NCI-H526 treated with DMSO at 0.1 percent for 48 hours (cell line): ENCODE measurements around the gene EHHADH.

Experiments
- DNase-seq: peaks from one replicate; lab custom pipeline; 2025; lab: John Stamatoyannopoulos, UW

EHHADH gene

GRCh38 chr3:185195652-185196051, 58.2 kb downstream of the EHHADH start:
- DNase-seq = no peak

GRCh38 chr3:185188816-185189215, 65.0 kb downstream of the EHHADH start:
- peak; percentile 27 for DNase-seq

GRCh38 chr3:185187391-185187790, 66.5 kb downstream of the EHHADH start:
- DNase-seq = no peak

- DNase-seq = peak; percentile 22
Observed at GRCh38 chr3:185176750-185177359, 77.0 kb downstream of the EHHADH start.

GRCh38 chr3:185175370-185175987, 78.4 kb downstream of the EHHADH start:
- peak; percentile 53 for DNase-seq

DNA sequence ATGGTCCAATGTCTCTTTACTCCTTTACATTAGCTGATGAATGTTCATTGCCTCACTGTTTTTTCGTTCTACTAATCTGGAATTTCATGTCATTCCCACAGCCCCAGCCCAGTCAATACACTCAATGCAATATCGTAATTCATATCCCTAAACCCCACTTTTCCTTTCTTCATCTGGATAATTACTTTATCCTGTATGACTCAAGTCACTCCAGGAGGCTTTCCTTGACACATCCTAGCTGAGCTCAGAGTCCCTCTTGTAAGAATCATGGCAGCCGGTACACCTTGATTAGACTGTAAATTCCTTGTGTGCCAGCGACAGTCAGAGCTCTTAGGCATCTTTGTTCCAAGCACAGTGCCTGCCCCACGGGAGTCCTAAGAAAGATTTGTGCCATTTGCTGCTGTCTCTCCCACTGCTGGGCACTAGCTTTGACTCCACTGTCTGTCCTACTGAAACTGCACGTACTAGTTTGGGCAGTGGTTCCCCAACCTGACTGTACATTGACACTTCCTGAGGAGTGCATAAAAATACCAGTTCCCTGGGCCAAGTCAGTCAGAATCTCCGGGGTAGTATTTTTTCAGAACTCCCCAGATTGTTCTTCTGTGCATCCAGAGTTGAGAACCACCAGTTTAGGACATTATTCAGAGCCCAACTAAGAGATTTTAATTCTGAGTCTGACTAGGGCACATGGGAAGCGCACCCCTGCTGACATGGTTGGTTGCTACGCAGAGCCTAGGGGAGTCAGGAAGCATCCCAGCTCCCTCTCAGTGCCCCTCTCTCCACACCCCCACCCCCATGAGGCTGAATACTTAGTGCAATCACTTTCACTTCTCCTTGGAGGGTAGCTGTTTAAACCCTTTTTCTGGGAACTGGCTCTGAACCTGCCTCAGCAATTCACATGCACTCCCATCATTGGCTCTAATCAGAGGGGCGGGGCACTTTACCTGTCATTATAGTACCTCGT, 81.5 kb downstream of the EHHADH start:
- DNase-seq = no peak

- DNase-seq = no peak
Observed at GRCh38 chr3:185164428-185165217, 89.2 kb downstream of the EHHADH start.

DNA sequence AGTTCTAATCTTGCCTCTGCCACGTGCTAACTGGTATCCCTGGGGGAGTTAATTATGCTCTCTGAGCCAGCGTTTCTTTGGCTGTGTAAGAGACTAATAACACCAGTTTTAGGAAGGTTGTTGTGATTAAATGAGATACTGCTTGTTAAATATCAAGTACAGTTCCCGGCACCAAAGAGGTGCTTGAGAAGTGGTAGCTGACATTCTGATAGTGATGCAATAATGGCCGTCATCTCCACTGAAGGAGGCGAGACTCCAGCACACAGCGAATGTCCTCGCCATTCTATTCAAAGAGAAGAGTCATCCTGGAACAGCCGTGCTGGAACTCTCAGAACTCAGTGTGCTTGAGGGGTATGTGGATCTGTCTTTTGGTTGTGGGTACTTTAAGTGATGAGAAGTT, 91.2 kb downstream of the EHHADH start:
- no peak for DNase-seq

GRCh38 chr3:185161761-185162160, 92.1 kb downstream of the EHHADH start:
- DNase-seq = no peak

DNA sequence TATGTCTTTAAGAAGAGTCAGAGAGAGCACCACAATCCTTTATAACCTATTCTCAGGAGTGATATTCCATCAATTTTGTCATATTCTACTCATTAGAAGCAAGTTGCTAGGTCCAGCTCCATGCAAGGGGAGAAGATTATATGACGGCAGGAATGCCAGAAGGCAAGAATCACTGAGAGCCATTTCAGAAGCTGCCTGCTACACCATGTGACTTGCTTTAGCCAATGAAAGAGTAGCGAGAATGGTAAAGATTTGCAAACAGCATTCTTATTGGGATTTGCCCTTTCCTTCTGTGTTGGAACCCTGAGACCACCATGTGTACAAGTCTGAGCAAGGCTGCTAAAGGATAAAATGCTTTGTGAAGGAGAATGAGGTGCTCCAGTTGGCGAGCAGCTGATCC, 96.5 kb downstream of the EHHADH start:
- DNase-seq = no peak

DNA sequence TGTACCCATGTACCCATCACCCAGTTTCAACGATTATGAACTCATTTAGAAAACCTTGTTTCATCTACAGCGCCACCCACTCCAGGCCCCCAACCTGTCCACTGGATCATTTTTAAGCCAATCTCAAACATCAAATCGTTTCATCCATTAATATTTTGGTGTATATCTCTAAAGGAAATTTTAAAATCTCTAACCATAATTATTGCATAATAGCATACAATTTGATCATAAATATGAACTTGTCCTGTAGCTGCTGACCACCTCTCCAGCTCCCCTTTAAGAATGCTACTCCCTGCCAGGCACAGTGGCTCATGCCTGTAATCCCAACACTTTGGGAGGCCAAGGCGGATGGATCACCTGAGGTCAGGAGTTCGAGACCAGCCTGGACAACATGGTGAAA, 98.2 kb downstream of the EHHADH start:
- DNase-seq = no peak

DNA sequence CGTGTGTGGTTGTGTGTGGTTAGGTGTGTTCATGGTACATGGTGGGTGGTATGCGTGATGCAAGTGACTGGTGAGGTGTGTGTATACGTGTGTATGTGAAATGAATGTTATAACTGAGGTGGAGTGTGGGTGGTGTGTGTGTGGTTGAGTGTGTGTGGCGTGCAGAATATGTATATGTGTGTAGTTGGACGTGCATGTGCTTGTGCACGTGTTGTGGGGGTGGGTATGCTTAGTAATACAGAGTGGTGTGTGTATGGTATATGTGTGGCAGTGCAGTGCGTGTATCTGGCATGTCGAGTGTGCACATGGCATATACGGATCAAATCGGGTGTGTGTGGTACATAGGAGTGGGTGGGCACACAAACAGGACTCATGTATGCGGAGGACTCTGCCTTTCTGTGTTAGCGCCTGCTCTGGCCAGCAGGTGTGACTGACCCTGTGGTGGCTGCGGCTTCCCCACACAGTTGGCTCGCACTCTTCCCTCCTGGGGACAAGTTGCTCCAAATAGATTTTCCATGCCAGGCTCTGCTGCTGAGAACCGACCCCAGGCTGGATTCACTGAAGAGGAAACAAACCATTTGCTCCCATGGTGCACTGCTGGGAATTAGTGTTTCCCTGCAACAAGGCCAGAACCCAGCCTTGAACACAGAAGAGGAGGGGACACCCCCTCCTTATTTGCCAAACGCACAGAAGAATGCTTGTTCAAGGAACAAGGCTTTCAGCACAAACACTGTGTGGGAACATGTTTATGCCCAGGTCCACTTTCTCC, 99.8 kb downstream of the EHHADH start:
- DNase-seq = no peak

DNA sequence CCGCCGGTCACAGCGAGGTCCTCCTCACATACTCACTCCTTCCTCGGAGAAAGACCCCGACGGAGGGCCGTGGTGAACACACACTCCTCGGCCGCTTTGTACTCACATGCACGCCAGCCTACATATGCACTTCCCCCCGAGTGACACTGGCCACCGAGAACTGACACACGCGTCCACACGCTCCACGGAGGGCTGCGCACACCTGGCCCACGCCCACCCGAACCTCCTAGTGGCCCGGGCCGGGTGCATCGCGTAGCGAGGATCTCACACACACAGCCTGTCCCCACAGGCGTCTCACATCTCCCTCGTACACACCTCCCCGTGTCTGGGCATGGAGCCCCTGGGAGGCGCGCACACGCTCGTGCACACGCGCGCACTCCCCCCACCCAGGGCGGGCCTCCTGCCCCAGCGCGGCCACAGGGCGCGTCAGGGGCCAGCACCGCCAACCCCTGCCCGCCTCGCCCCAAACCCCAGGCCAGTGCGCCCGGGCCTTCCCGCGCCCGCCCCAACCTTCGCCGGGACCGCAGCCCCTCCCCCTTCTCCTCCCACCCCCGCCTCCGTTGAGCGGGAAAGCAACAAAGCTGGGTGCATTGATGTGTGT, 100.6 kb downstream of the EHHADH start:
- no peak for DNase-seq

- DNase-seq = peak; percentile 51
Observed at GRCh38 chr3:185152410-185153170, 101.3 kb downstream of the EHHADH start, which contains the start of gene C3orf70. TSS of gene C3orf70 (minus strand) at chr3:185153060. CDS start at chr3:185152823, 237 bp downstream.

GRCh38 chr3:185151964-185152409, 101.9 kb downstream of the EHHADH start:
- DNase-seq = no peak

DNA sequence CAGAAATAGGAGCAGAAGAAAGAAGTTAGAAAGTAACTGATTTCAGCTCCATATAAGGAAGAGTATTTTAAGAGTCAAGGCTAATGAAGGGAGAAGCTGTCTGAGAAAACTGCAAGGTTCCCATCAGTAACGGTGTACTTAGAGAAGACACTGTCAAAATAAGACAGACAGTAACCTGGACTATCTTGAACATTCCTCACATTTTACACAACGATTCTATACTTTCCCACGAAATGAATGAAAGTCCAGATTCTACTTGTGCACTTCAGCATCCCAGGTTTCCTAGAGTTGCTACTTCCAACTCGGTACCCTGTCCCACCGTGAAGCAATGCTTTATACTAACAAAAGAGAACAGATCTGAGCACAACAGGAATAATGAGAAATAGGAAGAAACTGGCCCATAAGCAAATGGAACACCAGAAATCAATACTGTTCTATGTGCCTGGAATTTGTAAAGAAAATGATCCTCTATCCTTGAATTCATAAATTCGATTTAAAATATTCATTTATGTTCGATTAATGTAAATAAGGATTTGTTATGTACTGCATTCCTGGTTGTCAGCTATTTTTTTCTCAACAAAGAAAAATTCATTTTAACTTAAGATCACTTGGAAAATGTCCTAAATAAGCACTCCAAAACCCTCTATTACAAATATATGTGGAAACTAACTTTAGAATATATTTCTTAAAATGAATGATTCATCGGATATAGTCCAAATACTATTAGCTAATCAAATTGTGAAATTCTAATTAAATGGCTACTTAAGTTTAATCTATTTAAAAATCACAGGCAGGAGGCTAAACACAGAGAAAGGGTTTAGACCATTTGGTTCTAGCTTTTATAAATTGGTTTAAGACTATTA, 102.5 kb downstream of the EHHADH start:
- DNase-seq = peak; percentile 9

GRCh38 chr3:185150561-185150960, 103.3 kb downstream of the EHHADH start:
- no peak for DNase-seq

DNA sequence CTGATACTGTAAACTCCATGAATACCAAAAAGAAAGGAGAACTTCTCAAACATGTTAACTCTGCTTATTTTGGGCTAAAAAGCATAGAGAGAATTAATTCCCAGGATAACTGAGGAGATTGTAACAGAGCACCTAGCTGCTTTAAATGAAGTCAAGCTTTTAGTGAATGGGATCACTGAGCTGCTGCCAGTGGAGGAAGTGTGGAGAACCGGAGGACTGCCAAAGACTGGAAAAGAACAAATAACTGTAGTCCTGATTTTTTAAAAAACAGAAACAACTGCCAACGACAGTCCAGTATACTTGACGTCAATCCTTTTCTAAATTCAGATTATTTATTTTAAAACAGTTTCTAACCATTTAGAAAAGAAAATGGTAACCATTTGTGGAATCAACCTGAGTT, 104.3 kb downstream of the EHHADH start:
- no peak for DNase-seq

DNA sequence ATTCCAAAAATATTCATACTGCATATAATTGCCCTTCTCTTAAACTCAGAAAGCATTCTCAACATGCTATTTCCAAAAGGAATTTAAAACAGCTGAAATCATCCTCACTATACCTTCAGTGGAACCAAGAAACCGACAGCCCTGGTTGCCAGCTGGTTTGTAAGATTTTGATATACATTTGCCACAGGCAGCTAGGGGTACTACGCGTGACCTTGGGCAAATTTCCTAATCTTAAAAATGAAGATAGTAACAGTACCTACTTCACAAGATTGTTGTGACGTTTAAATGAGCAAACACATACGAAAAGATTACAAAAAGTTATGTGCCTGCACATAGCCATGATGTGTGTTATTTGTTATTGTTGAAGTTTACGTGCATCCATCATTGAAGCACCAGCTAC, 108.3 kb downstream of the EHHADH start:
- DNase-seq = no peak
